ENCODE results near the gene NAPA. TPM values are rescaled to one million over a fixed set of nuclear protein-coding genes. Genes with fewer than 3 reads are reported as not detected.

NAPA gene
- total RNA-seq, 1 donor from 2014 or later = 132 TPM

DNA sequence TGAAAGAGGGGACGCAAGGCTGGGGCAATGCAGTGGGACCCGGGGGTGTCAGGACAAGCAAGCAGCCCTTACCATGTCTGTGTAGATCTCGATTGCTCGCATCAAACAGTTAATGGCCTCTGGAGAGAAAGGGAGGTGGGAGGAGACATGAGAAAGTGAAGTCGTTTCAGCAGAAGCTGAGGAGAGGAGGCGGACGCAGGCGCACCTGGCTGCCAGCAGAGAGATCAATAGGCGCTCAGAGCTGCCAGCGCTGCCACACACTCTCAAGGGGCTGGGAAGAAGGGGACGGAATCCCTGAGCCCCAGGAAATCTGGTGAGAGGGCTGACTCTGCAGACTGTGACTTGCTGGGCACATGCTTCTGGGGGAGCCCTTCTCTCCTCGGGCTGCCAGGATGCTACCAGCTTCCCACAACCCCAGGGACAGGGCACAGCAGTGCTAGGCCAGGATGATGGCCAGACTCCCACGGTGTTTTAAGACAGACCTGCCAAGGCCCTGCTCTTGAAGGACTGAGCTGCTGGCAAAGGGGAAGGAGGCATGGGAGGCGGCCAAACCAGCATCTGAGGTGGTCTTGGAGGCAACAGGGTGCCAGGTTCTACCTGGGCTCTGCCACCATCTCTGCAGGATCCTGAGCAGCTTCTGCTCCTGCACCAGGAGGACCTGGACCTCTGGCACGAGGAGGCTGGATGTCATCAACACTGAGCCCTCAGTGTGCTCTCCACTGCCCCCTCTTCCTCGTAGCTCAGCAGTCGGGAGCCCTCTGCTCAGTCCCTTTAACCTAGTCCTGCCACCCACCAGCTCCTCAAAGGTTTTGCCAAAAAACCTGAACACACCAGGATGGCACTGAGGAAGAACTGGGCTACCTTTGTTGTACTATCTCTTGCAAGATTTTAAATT is 19.1 kb downstream of the NAPA start:
- peaks cover 20% of the 10 kb centered on the region for H3K36me3 Mint-ChIP-seq (ENCODE audit: low read depth, unreplicated experiment)
- TF ChIP-seq EZH2 (IDR thresholded peaks at IDR 0.05; ENCODE audit: insufficient read depth, low read length) = no peak
- TF ChIP-seq, protein P1, sequence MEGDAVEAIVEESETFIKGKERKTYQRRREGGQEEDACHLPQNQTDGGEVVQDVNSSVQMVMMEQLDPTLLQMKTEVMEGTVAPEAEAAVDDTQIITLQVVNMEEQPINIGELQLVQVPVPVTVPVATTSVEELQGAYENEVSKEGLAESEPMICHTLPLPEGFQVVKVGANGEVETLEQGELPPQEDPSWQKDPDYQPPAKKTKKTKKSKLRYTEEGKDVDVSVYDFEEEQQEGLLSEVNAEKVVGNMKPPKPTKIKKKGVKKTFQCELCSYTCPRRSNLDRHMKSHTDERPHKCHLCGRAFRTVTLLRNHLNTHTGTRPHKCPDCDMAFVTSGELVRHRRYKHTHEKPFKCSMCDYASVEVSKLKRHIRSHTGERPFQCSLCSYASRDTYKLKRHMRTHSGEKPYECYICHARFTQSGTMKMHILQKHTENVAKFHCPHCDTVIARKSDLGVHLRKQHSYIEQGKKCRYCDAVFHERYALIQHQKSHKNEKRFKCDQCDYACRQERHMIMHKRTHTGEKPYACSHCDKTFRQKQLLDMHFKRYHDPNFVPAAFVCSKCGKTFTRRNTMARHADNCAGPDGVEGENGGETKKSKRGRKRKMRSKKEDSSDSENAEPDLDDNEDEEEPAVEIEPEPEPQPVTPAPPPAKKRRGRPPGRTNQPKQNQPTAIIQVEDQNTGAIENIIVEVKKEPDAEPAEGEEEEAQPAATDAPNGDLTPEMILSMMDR (IDR thresholded peaks at IDR 0.05; ENCODE audit: insufficient read depth, low read depth, low read length) = no peak
- Histone ChIP-seq H2AFZ (ENCODE audit: low read depth, low read length) (no peak overlapping the region), H4K20me1 (ENCODE audit: insufficient read depth, low read length) (peaks cover 58% of the 10 kb centered on the region), H3K36me3 (ENCODE audit: insufficient read depth, low read length) (no peaks in the 10 kb centered on the region), H3K79me2 (ENCODE audit: insufficient read depth, low read length) (peaks cover 4% of the 10 kb centered on the region), H3K9ac (ENCODE audit: low read length) (no peak overlapping the region), H3K4me1 (ENCODE audit: insufficient read depth, low read length) (no peaks in the 10 kb centered on the region), H3K4me2 (ENCODE audit: low read length) (no peak overlapping the region), H3K27me3 (ENCODE audit: insufficient read depth, low read length) (no peaks in the 10 kb centered on the region), H3K4me3 (ENCODE audit: insufficient read depth, low read depth, low read length) (no peak overlapping the region), H3K9me3 (ENCODE audit: insufficient read depth, low read depth, low read length) (no peaks in the 10 kb centered on the region), H3K27ac (ENCODE audit: low read depth, low read length) (no peak overlapping the region)
- H3K4me3 Mint-ChIP-seq (ENCODE audit: unreplicated experiment) = no peak overlapping the region
- DNase-seq (ENCODE audit: low read depth) (no peak), FAIRE-seq (no peak)
- H3K27ac Mint-ChIP-seq (ENCODE audit: unreplicated experiment) = no peak overlapping the region
- H3K9me3 Mint-ChIP-seq (ENCODE audit: unreplicated experiment) = no peaks in the 10 kb centered on the region
- no peaks in the 10 kb centered on the region for H3K4me1 Mint-ChIP-seq (ENCODE audit: low read depth, unreplicated experiment)
- H3K27me3 Mint-ChIP-seq (ENCODE audit: low read depth, unreplicated experiment) = no peaks in the 10 kb centered on the region

DNA sequence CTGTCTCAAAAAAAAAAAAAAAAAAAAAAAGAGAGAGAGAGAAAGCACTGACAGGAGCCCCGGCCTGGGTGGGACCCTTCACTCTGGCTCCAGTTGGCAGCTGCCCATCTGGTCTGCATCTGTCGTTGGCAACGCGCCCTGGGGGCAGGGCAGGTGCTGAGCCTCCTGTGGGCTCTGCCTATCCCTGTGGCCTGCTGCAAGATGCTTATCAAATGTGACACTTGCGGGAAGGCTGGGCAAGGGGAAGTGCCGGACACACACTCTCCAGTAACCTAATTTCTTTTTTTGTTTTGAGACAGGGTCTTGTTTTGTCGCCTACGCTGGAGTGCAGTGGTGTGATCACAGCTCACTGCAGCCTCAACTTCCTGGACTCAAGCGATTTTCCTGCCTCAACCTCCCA is 20.1 kb downstream of the NAPA start:
- H3K9me3 Mint-ChIP-seq (ENCODE audit: unreplicated experiment) = peaks cover 2% of the 10 kb centered on the region
- Histone ChIP-seq H4K20me1 (ENCODE audit: insufficient read depth, low read length) (peaks cover 56% of the 10 kb centered on the region), H3K9me3 (ENCODE audit: insufficient read depth, low read depth, low read length) (no peaks in the 10 kb centered on the region), H2AFZ (ENCODE audit: low read depth, low read length) (no peak overlapping the region), H3K4me3 (ENCODE audit: insufficient read depth, low read depth, low read length) (no peak overlapping the region), H3K4me1 (ENCODE audit: insufficient read depth, low read length) (no peaks in the 10 kb centered on the region), H3K27ac (ENCODE audit: low read depth, low read length) (no peak overlapping the region), H3K79me2 (ENCODE audit: insufficient read depth, low read length) (peaks cover 4% of the 10 kb centered on the region), H3K9ac (ENCODE audit: low read length) (no peak overlapping the region), H3K4me2 (ENCODE audit: low read length) (no peak overlapping the region), H3K27me3 (ENCODE audit: insufficient read depth, low read length) (no peaks in the 10 kb centered on the region), H3K36me3 (ENCODE audit: insufficient read depth, low read length) (no peaks in the 10 kb centered on the region)
- TF ChIP-seq, protein P1 (IDR thresholded peaks at IDR 0.05; ENCODE audit: insufficient read depth, low read depth, low read length) = no peak
- TF ChIP-seq EZH2 (IDR thresholded peaks at IDR 0.05; ENCODE audit: insufficient read depth, low read length) = no peak
- H3K36me3 Mint-ChIP-seq (ENCODE audit: low read depth, unreplicated experiment) = peaks cover 20% of the 10 kb centered on the region
- DNase-seq (ENCODE audit: low read depth) = no peak
- H3K4me3 Mint-ChIP-seq (ENCODE audit: unreplicated experiment) = no peak overlapping the region
- H3K27ac Mint-ChIP-seq (ENCODE audit: unreplicated experiment) = no peak overlapping the region
- no peaks in the 10 kb centered on the region for H3K4me1 Mint-ChIP-seq (ENCODE audit: low read depth, unreplicated experiment)
- H3K27me3 Mint-ChIP-seq (ENCODE audit: low read depth, unreplicated experiment) = no peaks in the 10 kb centered on the region
- no peak for FAIRE-seq

DNA sequence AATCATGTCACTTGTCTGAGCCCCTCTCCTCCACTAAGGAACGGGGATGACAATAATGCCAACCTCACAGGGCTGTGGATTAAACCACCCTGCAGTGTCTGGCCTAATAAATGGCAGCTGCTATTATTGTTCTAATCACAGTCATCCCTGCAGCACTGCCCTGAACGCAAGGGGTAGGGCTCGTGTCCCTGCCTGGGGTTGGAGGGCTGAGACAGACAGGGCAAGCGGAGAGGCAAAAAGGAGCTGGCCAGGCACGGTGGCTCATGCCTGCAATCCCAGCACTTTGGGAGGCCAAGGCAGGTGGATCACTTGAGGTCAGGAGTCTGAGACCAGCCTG is 20.7 kb downstream of the NAPA start:
- Histone ChIP-seq H2AFZ (ENCODE audit: low read depth, low read length) (no peak overlapping the region), H3K4me1 (ENCODE audit: insufficient read depth, low read length) (no peaks in the 10 kb centered on the region), H3K4me2 (ENCODE audit: low read length) (no peak overlapping the region), H3K36me3 (ENCODE audit: insufficient read depth, low read length) (no peaks in the 10 kb centered on the region), H3K9ac (ENCODE audit: low read length) (no peak overlapping the region), H3K27ac (ENCODE audit: low read depth, low read length) (no peak overlapping the region), H3K9me3 (ENCODE audit: insufficient read depth, low read depth, low read length) (no peaks in the 10 kb centered on the region), H3K79me2 (ENCODE audit: insufficient read depth, low read length) (peaks cover 4% of the 10 kb centered on the region), H3K27me3 (ENCODE audit: insufficient read depth, low read length) (no peaks in the 10 kb centered on the region), H4K20me1 (ENCODE audit: insufficient read depth, low read length) (peaks cover 51% of the 10 kb centered on the region), H3K4me3 (ENCODE audit: insufficient read depth, low read depth, low read length) (no peak overlapping the region)
- FAIRE-seq (no peak), DNase-seq (ENCODE audit: low read depth) (no peak)
- TF ChIP-seq EZH2 (IDR thresholded peaks at IDR 0.05; ENCODE audit: insufficient read depth, low read length) = no peak
- TF ChIP-seq, protein P1 (IDR thresholded peaks at IDR 0.05; ENCODE audit: insufficient read depth, low read depth, low read length) = no peak
- Mint-ChIP-seq H3K27ac (ENCODE audit: unreplicated experiment) (peak overlapping the region; percentile 62), H3K4me1 (ENCODE audit: low read depth, unreplicated experiment) (no peaks in the 10 kb centered on the region), H3K27me3 (ENCODE audit: low read depth, unreplicated experiment) (no peaks in the 10 kb centered on the region), H3K36me3 (ENCODE audit: low read depth, unreplicated experiment) (peaks cover 19% of the 10 kb centered on the region), H3K9me3 (ENCODE audit: unreplicated experiment) (peaks cover 2% of the 10 kb centered on the region), H3K4me3 (ENCODE audit: unreplicated experiment) (no peak overlapping the region)
